WI38 (cell line): ENCODE results near the gene CHAC1.

ENCODE experiments used
- H3K4me3 ChIP-seq: 2 replicates; pipeline ENCODE4 v1.5.1; 2011; ENCODE audit warnings: low read depth, mild to moderate bottlenecking, control low read depth, low read length
- TF ChIP-seq, protein P1 (sequence below): IDR thresholded peaks from 2 replicates; pipeline ENCODE4 v1.5.1; 2012; ENCODE audit warnings: low read depth, mild to moderate bottlenecking, control low read depth, low read length

Gene CHAC1

DNA sequence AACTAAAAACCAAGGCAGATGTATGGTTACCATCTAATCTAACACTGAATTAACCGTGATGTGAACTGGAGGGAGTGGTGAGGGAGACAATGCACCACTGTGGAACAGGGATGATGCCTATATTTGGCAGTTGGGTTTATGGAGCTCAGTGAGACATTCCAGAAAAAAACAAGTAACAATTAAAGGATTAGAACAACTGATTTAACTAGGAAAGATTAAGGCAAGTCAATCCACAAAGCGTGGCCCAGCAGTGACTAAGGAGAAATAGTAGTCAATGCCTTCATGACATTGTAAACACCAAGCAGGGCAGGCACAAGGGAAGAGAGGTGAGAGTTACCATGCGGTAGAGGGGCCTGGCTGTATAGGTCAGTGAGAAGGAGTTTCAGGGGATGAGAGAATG is 38.1 kb downstream of the CHAC1 start:
- TF ChIP-seq, protein P1, sequence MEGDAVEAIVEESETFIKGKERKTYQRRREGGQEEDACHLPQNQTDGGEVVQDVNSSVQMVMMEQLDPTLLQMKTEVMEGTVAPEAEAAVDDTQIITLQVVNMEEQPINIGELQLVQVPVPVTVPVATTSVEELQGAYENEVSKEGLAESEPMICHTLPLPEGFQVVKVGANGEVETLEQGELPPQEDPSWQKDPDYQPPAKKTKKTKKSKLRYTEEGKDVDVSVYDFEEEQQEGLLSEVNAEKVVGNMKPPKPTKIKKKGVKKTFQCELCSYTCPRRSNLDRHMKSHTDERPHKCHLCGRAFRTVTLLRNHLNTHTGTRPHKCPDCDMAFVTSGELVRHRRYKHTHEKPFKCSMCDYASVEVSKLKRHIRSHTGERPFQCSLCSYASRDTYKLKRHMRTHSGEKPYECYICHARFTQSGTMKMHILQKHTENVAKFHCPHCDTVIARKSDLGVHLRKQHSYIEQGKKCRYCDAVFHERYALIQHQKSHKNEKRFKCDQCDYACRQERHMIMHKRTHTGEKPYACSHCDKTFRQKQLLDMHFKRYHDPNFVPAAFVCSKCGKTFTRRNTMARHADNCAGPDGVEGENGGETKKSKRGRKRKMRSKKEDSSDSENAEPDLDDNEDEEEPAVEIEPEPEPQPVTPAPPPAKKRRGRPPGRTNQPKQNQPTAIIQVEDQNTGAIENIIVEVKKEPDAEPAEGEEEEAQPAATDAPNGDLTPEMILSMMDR = no peak

DNA sequence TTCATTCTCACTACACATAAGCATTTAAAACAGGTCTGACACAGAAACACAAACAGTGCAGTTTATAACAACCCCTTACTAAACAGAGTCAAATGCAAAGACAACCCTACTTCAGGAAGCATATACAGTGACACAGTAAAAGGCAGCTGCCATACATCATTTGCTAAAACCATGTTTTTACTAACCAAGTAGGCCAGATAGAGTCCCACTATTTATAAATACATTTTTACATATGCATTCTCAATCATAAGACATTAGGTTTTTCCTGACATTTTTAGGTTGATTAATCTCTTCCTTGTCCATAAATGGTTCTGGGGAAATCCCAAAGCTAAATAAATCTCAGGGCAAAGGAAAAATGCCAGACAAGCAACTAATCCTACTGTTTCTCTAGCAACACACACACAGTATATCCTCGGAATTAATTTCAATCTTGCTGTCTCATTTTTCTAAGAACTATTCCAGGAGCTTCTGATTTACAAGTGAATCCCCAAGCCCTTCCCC is 39.0 kb downstream of the CHAC1 start:
- TF ChIP-seq, protein P1 = no peak

More for the DNA sequence above, 38.1 kb downstream of the CHAC1 start:
- H3K4me3 ChIP-seq = no peak overlapping the region

DNA sequence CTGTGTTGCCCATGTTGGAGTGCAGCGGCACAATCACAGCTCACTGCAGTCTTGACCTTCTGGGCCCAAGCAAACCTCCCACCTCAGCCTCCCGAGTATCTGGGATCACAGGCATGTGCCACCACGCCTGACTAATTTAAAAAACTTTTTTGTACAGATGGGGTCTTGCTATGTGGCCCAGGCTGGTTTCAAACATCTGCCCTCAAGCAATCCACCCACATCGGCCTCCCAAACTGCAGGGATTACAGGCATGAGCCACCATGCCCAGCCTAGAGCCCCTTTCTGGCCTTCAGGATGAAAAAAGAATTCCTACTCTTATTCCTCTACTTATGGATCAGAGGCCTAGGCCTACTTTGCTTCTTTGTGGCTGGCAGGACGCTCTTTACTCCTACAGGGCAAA is 39.6 kb downstream of the CHAC1 start:
- no peak overlapping the region for H3K4me3 ChIP-seq
- TF ChIP-seq, protein P1 = no peak

More for the DNA sequence above, 39.0 kb downstream of the CHAC1 start:
- H3K4me3 ChIP-seq = no peak overlapping the region

DNA sequence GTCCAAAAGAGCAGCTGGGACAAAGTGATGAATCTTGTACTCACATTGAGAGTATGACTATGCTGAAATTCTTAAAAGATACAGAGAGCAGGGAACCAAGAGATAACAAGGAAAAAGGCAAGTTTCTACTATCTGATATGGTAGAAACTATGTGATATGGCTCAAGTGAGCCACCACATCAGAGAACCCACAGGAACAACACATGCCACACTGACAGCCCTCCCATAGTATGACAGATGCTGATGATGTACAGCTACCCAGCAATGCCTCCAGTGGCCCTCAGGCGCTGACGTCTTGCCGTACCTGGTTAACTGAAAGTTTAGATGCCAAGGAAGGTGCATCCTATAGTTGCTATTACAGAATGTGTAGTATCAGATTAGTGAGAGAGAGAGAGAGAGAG is 42.4 kb downstream of the CHAC1 start:
- no peak overlapping the region for H3K4me3 ChIP-seq
- TF ChIP-seq, protein P1 = no peak

DNA sequence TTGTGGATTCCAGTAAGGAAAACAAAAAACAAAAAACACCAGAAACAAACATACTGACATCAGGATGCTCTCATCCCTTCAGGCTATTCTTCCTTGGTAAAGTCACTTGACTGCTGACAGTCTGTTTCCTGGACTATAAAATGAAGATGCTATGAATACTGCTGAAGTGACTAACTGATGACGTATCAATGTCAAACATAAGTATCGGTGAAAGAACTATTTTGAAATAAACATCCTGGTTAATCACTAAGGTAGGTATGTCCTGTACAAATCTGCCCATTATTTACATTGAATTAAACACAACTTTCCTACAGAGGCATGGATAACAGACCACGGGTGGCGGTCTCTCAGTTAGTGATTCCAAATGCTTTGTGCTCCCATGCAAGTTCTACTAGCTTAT is 45.9 kb downstream of the CHAC1 start:
- TF ChIP-seq, protein P1 = no peak
- no peak overlapping the region for H3K4me3 ChIP-seq

DNA sequence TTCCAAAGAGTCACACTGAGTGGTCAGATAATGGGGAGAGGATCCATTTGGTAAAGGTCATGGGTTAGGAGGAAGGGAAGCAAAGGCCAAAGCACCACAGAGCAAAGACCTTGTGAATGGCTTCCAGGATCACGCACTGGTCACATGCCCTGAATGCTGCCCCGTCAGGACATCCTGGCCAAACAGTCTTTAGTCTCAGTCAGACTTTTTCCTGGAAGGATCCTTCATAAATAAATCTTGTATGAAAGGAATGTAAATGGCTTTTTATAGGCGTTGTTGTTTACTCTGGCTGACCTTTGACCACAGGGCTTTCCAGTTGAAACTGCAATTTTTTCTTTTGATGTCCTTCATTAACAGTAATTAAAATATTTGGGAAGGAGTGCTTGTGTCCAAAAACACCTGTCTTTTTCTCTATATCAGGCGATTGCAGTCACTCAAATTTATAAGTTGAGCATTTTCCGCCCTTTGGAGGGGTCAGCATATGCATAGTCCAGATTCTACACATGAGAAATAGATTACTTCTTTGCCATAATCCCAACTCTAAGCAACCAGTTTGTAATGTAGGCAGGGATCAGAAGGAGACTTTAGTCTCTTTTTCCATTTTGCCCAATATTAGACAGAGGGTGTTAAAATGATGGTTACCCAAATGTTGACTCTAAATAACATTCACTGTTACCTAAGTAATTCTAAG is 48.4 kb downstream of the CHAC1 start:
- TF ChIP-seq, protein P1 = no peak
- H3K4me3 ChIP-seq = no peak overlapping the region

DNA sequence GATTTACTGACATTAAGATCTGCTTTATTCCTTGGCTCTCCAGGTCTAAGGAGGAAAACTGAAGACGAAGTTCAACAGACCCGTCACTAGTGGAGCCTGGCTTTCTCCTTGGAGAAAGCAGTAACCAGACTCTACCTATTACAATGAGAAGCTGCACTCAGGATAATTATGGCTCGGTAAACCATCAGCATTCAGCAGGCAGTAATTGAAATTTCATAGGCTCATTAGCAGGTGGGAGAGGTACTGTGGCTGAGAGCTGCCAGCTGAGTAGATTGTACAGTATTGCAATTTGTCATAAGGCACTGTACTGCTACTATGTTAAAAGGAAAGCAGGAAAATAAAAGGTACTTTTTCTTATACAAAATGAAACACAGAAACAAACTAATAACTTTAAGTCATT is 51.2 kb downstream of the CHAC1 start:
- no peak overlapping the region for H3K4me3 ChIP-seq
- TF ChIP-seq, protein P1 = no peak
